SK-N-SH (cell line): Measurements from ENCODE around the gene MRPL21. TPM values are rescaled to one million over a fixed set of nuclear protein-coding genes. Genes with fewer than 3 reads are reported as not detected.

Experiments
- CTCF ChIA-PET: fragments of 300-600, 350-600 bp; formaldehyde crosslinking; extraction: SDS; loops from one replicate; lab custom pipeline; 2021; lab: Yijun Ruan, JAX
- POLR2A ChIA-PET: fragments of 350-600 bp; sonication (Branson Sonifier 250); formaldehyde crosslinking; extraction: SDS; loops from one replicate; lab custom pipeline; 2020; ENCODE audit warnings: antibody characterized with exemption, inconsistent platforms; lab: Yijun Ruan, JAX
- DNase-seq: peaks from one replicate; pipeline ENCODE4 v3.0.0; 2012
- H2AFZ ChIP-seq: fragments of 200-600 bp; sonication (generic); 2 replicates; pipeline ENCODE4 v1.8.1; 2016; ENCODE audit warnings: antibody characterized with exemption, mild to moderate bottlenecking, low read depth
- H3F3A ChIP-seq: fragments of 200-600 bp; sonication (generic); replicated peaks from 2 replicates; pipeline ENCODE3; 2016; ENCODE audit warnings: antibody characterized with exemption, mild to moderate bottlenecking; ENCODE audit not compliant: insufficient read depth
- H3K27ac ChIP-seq, 2 experiments: fragments of 200-500 bp in 1 of 2; fragments of 200-600 bp in 1 of 2; sonication (Bioruptor generic) in 1 of 2; sonication (generic), shearing (Covaris generic) in 1 of 2; 2 replicates each; pipeline versions ENCODE4 v1.5.1 to v1.6.1; 2014 to 2016; ENCODE audit warnings: low read depth in 2 of 2, inconsistent platforms in 1 of 2, low read length in 1 of 2, mild to moderate bottlenecking in 1 of 2, mixed read lengths in 1 of 2
- H3K27me3 ChIP-seq: fragments of 200-600 bp; sonication (generic), shearing (Covaris generic); 2 replicates; pipeline ENCODE4 v1.6.1; 2016; ENCODE audit warnings: mixed run types; ENCODE audit not compliant: insufficient read depth
- H3K36me3 ChIP-seq, 2 experiments: fragments of 200-500 bp in 1 of 2; fragments of 200-600 bp in 1 of 2; sonication (Bioruptor generic) in 1 of 2; sonication (generic) in 1 of 2; replicated peaks in 1 of 2; 2 replicates each; pipeline versions ENCODE3 to v1.5.1; 2014 to 2016; ENCODE audit warnings: low read length in 1 of 2, mild to moderate bottlenecking in 1 of 2; ENCODE audit not compliant: insufficient read depth in 2 of 2, control insufficient read depth in 1 of 2
- H3K4me1 ChIP-seq, 2 experiments: fragments of 200-500 bp in 1 of 2; fragments of 200-600 bp in 1 of 2; sonication (Bioruptor generic) in 1 of 2; sonication (generic), shearing (Covaris generic) in 1 of 2; 2 replicates each; pipeline versions ENCODE4 v1.5.1 to v1.6.1; 2014 to 2016; ENCODE audit warnings: low read depth in 1 of 2, low read length in 1 of 2, mixed run types in 1 of 2; ENCODE audit not compliant: insufficient read depth in 2 of 2, control insufficient read depth in 1 of 2
- H3K4me2 ChIP-seq: fragments of 200-600 bp; sonication (generic), shearing (Covaris generic); 2 replicates; pipeline ENCODE4 v1.6.1; 2017; ENCODE audit warnings: mixed run types
- H3K4me3 ChIP-seq, 2 experiments: fragments of 200-500 bp in 1 of 2; fragments of 200-600 bp in 1 of 2; sonication (Bioruptor generic) in 1 of 2; sonication (generic), shearing (Covaris generic) in 1 of 2; 2 replicates each; pipeline versions ENCODE4 v1.5.1 to v1.8.1; 2014 to 2016; ENCODE audit warnings: low read depth in 2 of 2, inconsistent platforms in 1 of 2, low read length in 1 of 2, mild to moderate bottlenecking in 1 of 2, mixed read lengths in 1 of 2, moderate library complexity in 1 of 2
- H3K79me2 ChIP-seq: fragments of 200-600 bp; sonication (generic); 2 replicates; pipeline ENCODE4 v1.8.1; 2017; ENCODE audit warnings: mild to moderate bottlenecking; ENCODE audit not compliant: insufficient read depth
- H3K9ac ChIP-seq: fragments of 200-600 bp; sonication (generic); 2 replicates; pipeline ENCODE4 v1.6.1; 2017; ENCODE audit warnings: mixed run types
- H3K9me2 ChIP-seq: fragments of 200-600 bp; sonication (generic); 2 replicates; pipeline ENCODE4 v1.6.1; 2017; ENCODE audit warnings: mixed run types
- H3K9me3 ChIP-seq: fragments of 200-600 bp; sonication (generic); 2 replicates; pipeline ENCODE4 v1.6.1; 2017; ENCODE audit warnings: mixed run types, mild to moderate bottlenecking, moderate library complexity
- H4K20me1 ChIP-seq: fragments of 200-600 bp; sonication (generic); 2 replicates; pipeline ENCODE4 v1.6.1; 2017; ENCODE audit warnings: mild to moderate bottlenecking, mixed run types; ENCODE audit not compliant: insufficient read depth
- CHD2 ChIP-seq: fragments of 150-350 bp; IDR thresholded peaks from 2 replicates; pipeline ENCODE4 v1.6.1; 2018; ENCODE audit warnings: low read length; ENCODE audit not compliant: partially characterized antibody
- FOSL2 ChIP-seq: IDR thresholded peaks from 2 replicates; pipeline ENCODE4 v1.4.0; 2012; ENCODE audit warnings: low read depth, mild to moderate bottlenecking, moderate library complexity, borderline replicate concordance
- FOXJ3 ChIP-seq: sonication (generic); formaldehyde crosslinking; IDR thresholded peaks from 2 replicates; pipeline ENCODE4 v1.5.1; 2020; ENCODE audit warnings: mild to moderate bottlenecking, missing genetic modification reagents
- MAX ChIP-seq: IDR thresholded peaks from 2 replicates; pipeline ENCODE4 v1.4.0; 2012; ENCODE audit warnings: low read depth
- REST ChIP-seq: IDR thresholded peaks from 2 replicates; pipeline ENCODE4 v1.6.1; 2012; ENCODE audit warnings: mild to moderate bottlenecking, low read depth, low read length, moderate library complexity
- SMC3 ChIP-seq: IDR thresholded peaks from 2 replicates; pipeline ENCODE4 v1.6.1; 2012; ENCODE audit warnings: low read depth, low read length, improper control_type of control experiment
- TAF1 ChIP-seq: IDR thresholded peaks from 2 replicates; pipeline ENCODE4 v1.6.1; 2012; ENCODE audit warnings: low read depth, mild to moderate bottlenecking, low read length, moderate library complexity, borderline replicate concordance
- USF1 ChIP-seq: IDR thresholded peaks from 2 replicates; pipeline ENCODE4 v1.4.0; 2012; ENCODE audit warnings: low read depth, borderline replicate concordance
- USF2 ChIP-seq: fragments of 150-350 bp; IDR thresholded peaks from 2 replicates; pipeline ENCODE4 v1.6.1; 2017; ENCODE audit warnings: antibody characterized with exemption, low read length, low read depth, borderline replicate concordance
- WGBS: methylation state at CpG from one replicate; pipeline ENCODE4 v1.1.6; 2017; ENCODE audit warnings: low lambda C conversion rate; 5-methylcytosine and 5-hydroxymethylcytosine counted together
- polyA plus RNA-seq, 3 experiments: library from polyadenylated mRNA; depleted of rRNA; stranded (reverse); fragments of >200 nt; gene quantifications; 2 replicates each; pipeline ENCODE4 v1.2.3, GENCODE V29; 2012

Gene MRPL21
- polyA plus RNA-seq, 1 of the 3 experiments (the other 2 are of a cell fraction) = 125 TPM

DNA sequence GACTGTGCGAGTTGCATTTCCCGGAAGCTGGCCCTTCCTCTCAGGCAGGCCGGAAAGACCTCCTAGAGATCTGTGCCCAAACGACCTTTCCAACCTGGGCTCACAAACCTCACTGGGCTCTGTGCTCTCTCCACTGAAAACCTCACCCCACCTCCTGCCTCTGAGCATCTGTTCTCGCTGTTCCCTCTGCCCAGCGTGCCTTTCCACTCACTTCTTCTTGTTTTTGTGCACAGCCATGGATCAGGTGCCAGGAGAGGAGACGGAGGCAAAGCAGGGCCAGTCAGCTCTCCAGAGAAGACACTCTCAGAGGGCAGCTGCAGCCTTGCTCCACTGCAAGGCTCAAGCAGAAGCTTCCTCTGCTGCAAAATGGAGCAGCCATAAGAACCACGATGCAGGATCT lies 51.0 kb downstream of the MRPL21 start:
- POLR2A ChIA-PET = interaction anchor here (0.7 kb wide), 1 partner anchor 244 kb away, joined by 6 read pairs; no protein-coding TSS in a partner anchor
- 77% methylated on average over 8 of the region's 8 CpGs for WGBS
- Histone ChIP-seq H3K9ac (no peak overlapping the region), H3K36me3 (no peaks in the 10 kb centered on the region), H3K79me2 (no peaks in the 10 kb centered on the region), H3K27me3 (peaks cover 14% of the 10 kb centered on the region), H3K4me3 (no peak overlapping the region), H4K20me1 (no peaks in the 10 kb centered on the region), H3F3A (no peaks in the 10 kb centered on the region), H3K9me3 (no peaks in the 10 kb centered on the region), H3K9me2 (no peaks in the 10 kb centered on the region), H3K4me1 (no peaks in the 10 kb centered on the region), H3K27ac (no peak overlapping the region), H3K4me2 (no peak overlapping the region), H2AFZ (no peak overlapping the region)
- no peak for TF ChIP-seq USF2
- TF ChIP-seq FOSL2 = no peak
- no peak for TF ChIP-seq MAX
- DNase-seq = no peak
- CTCF ChIA-PET = interaction anchor here (1.1 kb wide), 1 partner anchor 242 kb away, joined by 3 read pairs; no protein-coding TSS in a partner anchor

GRCh38 chr11:68848429-68848828 lies 55.2 kb downstream of the MRPL21 start:
- no peak overlapping the region for H3K4me3 ChIP-seq
- no peak for TF ChIP-seq FOXJ3 (CRISPR knock-in tag)
- no peak for TF ChIP-seq SMC3
- no peak for TF ChIP-seq CHD2
- no peak for TF ChIP-seq TAF1
- TF ChIP-seq USF1 = no peak
- TF ChIP-seq REST = no peak
- H3K27ac ChIP-seq = no peak overlapping the region
- H3K9me2 ChIP-seq = no peaks in the 10 kb centered on the region
- ChIA-PET POLR2A (no interaction called here), CTCF (no interaction called here)
- no peaks in the 10 kb centered on the region for H3K27me3 ChIP-seq
- H3K9me3 ChIP-seq = no peaks in the 10 kb centered on the region
- no peak overlapping the region for H3K9ac ChIP-seq
- no peaks in the 10 kb centered on the region for H4K20me1 ChIP-seq
- DNase-seq = no peak
- peaks cover 5% of the 10 kb centered on the region for H3F3A ChIP-seq
- no peaks in the 10 kb centered on the region for H3K36me3 ChIP-seq
- no peaks in the 10 kb centered on the region for H3K4me1 ChIP-seq
- H3K4me2 ChIP-seq = no peak overlapping the region
- no peak overlapping the region for H2AFZ ChIP-seq
- H3K79me2 ChIP-seq = no peaks in the 10 kb centered on the region
- WGBS = 87% methylated on average over 15 of the region's 15 CpGs
